Neural cell (in vitro differentiated cells): Measurements from ENCODE around the gene MSANTD3. TPM values are rescaled to one million over a fixed set of nuclear protein-coding genes. Genes with fewer than 3 reads are reported as not detected.
"Not testable (repeated sequence)": the region's sequence is repeated elsewhere in the genome, so short reads cannot be mapped to it uniquely, and the experiment has no call there.

ENCODE experiments used
- H2AFZ ChIP-seq: fragments of 200-600, 300-800 bp; sonication (generic), shearing (Covaris generic); 2 replicates; pipeline ENCODE4 v1.6.0; 2014; ENCODE audit warnings: low read depth, mild to moderate bottlenecking, antibody characterized with exemption, low read length, moderate library complexity
- H3F3A ChIP-seq: fragments of 200-600 bp; shearing (Covaris generic); 2 replicates; pipeline ENCODE4 v1.6.1; 2016; ENCODE audit warnings: mild to moderate bottlenecking, moderate library complexity, mixed read lengths, antibody characterized with exemption, low read length; ENCODE audit not compliant: insufficient read depth, poor library complexity, severe bottlenecking
- H3K27ac ChIP-seq: fragments of 200-600, 300-800 bp; sonication (generic), shearing (Covaris generic); 2 replicates; pipeline ENCODE4 v1.5.1; 2014; ENCODE audit warnings: mild to moderate bottlenecking, low read length, moderate library complexity
- H3K27me3 ChIP-seq: fragments of 300-800, 200-600 bp; sonication (generic), shearing (Covaris generic); 2 replicates; pipeline ENCODE4 v1.6.0; 2014; ENCODE audit warnings: mild to moderate bottlenecking, low read depth, low read length, moderate library complexity; ENCODE audit not compliant: insufficient read depth
- H3K36me3 ChIP-seq: fragments of 300-800, 200-600 bp; sonication (generic), shearing (Covaris generic); 2 replicates; pipeline ENCODE4 v1.5.1; 2014; ENCODE audit warnings: mild to moderate bottlenecking, antibody characterized with exemption, low read length, moderate library complexity; ENCODE audit not compliant: insufficient read depth
- H3K4me2 ChIP-seq: fragments of 300-800, 200-600 bp; sonication (generic), shearing (Covaris generic); 2 replicates; pipeline ENCODE4 v1.6.0; 2014; ENCODE audit warnings: mild to moderate bottlenecking, low read length
- H3K4me3 ChIP-seq: fragments of 300-800, 200-600 bp; sonication (generic), shearing (Covaris generic); 2 replicates; pipeline ENCODE4 v1.5.1; 2014; ENCODE audit warnings: mild to moderate bottlenecking, low read length, moderate library complexity
- H3K79me2 ChIP-seq: fragments of 200-600 bp; shearing (Covaris generic); replicated peaks from 2 replicates; pipeline ENCODE4 v1.6.0; 2014; ENCODE audit warnings: mild to moderate bottlenecking, low read length, moderate library complexity; ENCODE audit not compliant: insufficient read depth
- H3K9ac ChIP-seq: fragments of 300-800, 200-600 bp; sonication (generic), shearing (Covaris generic); 2 replicates; pipeline ENCODE4 v1.6.1; 2016; ENCODE audit warnings: mild to moderate bottlenecking, low read length, mixed read lengths
- H3K9me2 ChIP-seq: fragments of 200-600 bp; shearing (Covaris generic); 2 replicates; pipeline ENCODE4 v1.6.1; 2016; ENCODE audit warnings: mild to moderate bottlenecking, low read length, mixed read lengths; ENCODE audit not compliant: insufficient read depth
- H3K9me3 ChIP-seq: fragments of 200-600, 300-800 bp; sonication (generic), shearing (Covaris generic); 2 replicates; pipeline ENCODE4 v1.6.1; 2016; ENCODE audit warnings: mild to moderate bottlenecking, mixed run types, low read length, moderate library complexity, mixed read lengths
- H4K20me1 ChIP-seq: fragments of 200-600 bp; shearing (Covaris generic); 2 replicates; pipeline ENCODE4 v1.6.1; 2016; ENCODE audit warnings: mild to moderate bottlenecking, mixed run types; ENCODE audit not compliant: insufficient read depth
- EP300 ChIP-seq: fragments of 450-650 bp; conservative IDR thresholded peaks from 2 replicates; pipeline ENCODE4 v1.6.1; 2014; ENCODE audit warnings: antibody characterized with exemption, mild to moderate bottlenecking, moderate library complexity; ENCODE audit not compliant: poor library complexity, severe bottlenecking
- EZH2 ChIP-seq: fragments of 200-600, 300-800 bp; shearing (Covaris generic), sonication (generic); IDR thresholded peaks from 2 replicates; pipeline ENCODE4 v1.6.1; 2014; ENCODE audit warnings: antibody characterized with exemption, low read length, borderline replicate concordance, mild to moderate bottlenecking; ENCODE audit not compliant: insufficient read depth, poor library complexity, severe bottlenecking
- MXI1 ChIP-seq: fragments of 450-650 bp; conservative IDR thresholded peaks from 2 replicates; pipeline ENCODE4 v1.6.1; 2014; ENCODE audit warnings: antibody characterized with exemption, mild to moderate bottlenecking; ENCODE audit not compliant: poor library complexity, severe bottlenecking
- POLR2AphosphoS5 ChIP-seq: IDR thresholded peaks from 2 replicates; pipeline ENCODE4 v1.6.1; 2012
- RAD21 ChIP-seq: fragments of 450-650 bp; conservative IDR thresholded peaks from 2 replicates; pipeline ENCODE4 v1.6.1; 2014; ENCODE audit warnings: antibody characterized with exemption, mild to moderate bottlenecking, moderate library complexity
- SMC3 ChIP-seq: fragments of 450-650 bp; conservative IDR thresholded peaks from 2 replicates; pipeline ENCODE4 v1.6.1; 2014; ENCODE audit warnings: antibody characterized with exemption, mild to moderate bottlenecking, moderate library complexity; ENCODE audit not compliant: poor library complexity
- TAF1 ChIP-seq: IDR thresholded peaks from 2 replicates; pipeline ENCODE4 v1.6.1; 2012; ENCODE audit warnings: low read depth
- polyA plus RNA-seq: library from polyadenylated mRNA; depleted of rRNA; stranded (reverse); fragments of >200 nt; gene quantifications from 2 replicates; pipeline ENCODE4 v1.2.3, GENCODE V29; 2014
- TF ChIP-seq, protein P1 (sequence below): IDR thresholded peaks from 2 replicates; pipeline ENCODE4 v1.6.1; 2012; ENCODE audit warnings: borderline replicate concordance
- TF ChIP-seq, protein P2 (sequence below): fragments of 450-650 bp; IDR thresholded peaks from 2 replicates; pipeline ENCODE4 v1.5.1; 2014; ENCODE audit warnings: antibody characterized with exemption, mild to moderate bottlenecking, moderate library complexity; ENCODE audit not compliant: poor library complexity, severe bottlenecking

Gene MSANTD3
- polyA plus RNA-seq, 1 donor from 2014 or later = 82.6 TPM

DNA sequence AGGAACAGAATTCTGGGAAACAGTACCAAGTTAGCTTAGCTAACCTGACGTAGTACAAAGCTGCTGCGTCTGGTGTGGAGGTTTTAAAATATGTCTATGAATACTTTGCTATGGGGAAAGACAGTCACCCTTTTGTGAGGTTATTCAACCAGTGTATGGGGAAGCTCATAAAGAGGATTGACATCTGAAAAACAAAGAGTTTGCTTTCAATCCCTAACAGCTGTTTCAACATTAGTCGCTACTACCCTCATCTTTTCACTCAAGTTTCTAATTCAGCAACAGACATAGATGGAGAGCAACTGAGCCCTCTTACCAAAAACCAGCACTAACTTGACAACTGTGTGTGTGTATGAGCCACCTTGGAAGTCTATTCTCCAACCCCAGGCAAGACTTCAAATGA, 7.8 kb upstream of the MSANTD3 start:
- Histone ChIP-seq H3K36me3 (no peaks in the 10 kb centered on the region), H3K4me3 (no peak overlapping the region), H3K9ac (no peak overlapping the region), H3K27me3 (no peaks in the 10 kb centered on the region), H3K4me2 (no peak overlapping the region), H2AFZ (no peak overlapping the region), H3F3A (no peaks in the 10 kb centered on the region), H3K9me2 (no peaks in the 10 kb centered on the region), H3K27ac (no peak overlapping the region), H3K9me3 (no peaks in the 10 kb centered on the region), H3K79me2 (no peaks in the 10 kb centered on the region), H4K20me1 (no peaks in the 10 kb centered on the region)
- no peak for TF ChIP-seq EP300
- no peak for TF ChIP-seq POLR2AphosphoS5
- TF ChIP-seq, protein P1, sequence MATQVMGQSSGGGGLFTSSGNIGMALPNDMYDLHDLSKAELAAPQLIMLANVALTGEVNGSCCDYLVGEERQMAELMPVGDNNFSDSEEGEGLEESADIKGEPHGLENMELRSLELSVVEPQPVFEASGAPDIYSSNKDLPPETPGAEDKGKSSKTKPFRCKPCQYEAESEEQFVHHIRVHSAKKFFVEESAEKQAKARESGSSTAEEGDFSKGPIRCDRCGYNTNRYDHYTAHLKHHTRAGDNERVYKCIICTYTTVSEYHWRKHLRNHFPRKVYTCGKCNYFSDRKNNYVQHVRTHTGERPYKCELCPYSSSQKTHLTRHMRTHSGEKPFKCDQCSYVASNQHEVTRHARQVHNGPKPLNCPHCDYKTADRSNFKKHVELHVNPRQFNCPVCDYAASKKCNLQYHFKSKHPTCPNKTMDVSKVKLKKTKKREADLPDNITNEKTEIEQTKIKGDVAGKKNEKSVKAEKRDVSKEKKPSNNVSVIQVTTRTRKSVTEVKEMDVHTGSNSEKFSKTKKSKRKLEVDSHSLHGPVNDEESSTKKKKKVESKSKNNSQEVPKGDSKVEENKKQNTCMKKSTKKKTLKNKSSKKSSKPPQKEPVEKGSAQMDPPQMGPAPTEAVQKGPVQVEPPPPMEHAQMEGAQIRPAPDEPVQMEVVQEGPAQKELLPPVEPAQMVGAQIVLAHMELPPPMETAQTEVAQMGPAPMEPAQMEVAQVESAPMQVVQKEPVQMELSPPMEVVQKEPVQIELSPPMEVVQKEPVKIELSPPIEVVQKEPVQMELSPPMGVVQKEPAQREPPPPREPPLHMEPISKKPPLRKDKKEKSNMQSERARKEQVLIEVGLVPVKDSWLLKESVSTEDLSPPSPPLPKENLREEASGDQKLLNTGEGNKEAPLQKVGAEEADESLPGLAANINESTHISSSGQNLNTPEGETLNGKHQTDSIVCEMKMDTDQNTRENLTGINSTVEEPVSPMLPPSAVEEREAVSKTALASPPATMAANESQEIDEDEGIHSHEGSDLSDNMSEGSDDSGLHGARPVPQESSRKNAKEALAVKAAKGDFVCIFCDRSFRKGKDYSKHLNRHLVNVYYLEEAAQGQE = no peak
- TF ChIP-seq SMC3 = no peak
- TF ChIP-seq EZH2 = no peak
- TF ChIP-seq, protein P2, sequence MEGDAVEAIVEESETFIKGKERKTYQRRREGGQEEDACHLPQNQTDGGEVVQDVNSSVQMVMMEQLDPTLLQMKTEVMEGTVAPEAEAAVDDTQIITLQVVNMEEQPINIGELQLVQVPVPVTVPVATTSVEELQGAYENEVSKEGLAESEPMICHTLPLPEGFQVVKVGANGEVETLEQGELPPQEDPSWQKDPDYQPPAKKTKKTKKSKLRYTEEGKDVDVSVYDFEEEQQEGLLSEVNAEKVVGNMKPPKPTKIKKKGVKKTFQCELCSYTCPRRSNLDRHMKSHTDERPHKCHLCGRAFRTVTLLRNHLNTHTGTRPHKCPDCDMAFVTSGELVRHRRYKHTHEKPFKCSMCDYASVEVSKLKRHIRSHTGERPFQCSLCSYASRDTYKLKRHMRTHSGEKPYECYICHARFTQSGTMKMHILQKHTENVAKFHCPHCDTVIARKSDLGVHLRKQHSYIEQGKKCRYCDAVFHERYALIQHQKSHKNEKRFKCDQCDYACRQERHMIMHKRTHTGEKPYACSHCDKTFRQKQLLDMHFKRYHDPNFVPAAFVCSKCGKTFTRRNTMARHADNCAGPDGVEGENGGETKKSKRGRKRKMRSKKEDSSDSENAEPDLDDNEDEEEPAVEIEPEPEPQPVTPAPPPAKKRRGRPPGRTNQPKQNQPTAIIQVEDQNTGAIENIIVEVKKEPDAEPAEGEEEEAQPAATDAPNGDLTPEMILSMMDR = no peak
- TF ChIP-seq RAD21 = no peak

DNA sequence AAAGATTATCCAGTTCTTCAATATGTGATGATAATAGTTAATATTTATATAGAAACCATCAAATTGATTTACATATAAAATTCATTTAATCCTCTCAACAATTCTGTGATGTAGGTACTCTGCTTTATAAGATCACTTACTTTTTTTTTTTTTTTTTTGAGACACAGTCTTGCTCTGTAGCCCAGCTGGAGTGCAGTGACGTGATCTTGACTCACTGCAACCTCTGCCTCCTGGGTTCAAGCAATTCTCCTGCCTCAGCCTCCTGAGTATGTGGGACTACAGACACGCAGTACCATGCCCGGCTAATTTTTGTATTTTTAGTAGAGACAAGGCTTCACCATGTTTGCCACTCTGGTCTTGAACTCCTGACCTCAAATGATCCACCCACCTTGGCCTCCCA, 5.8 kb upstream of the MSANTD3 start:
- not testable (repeated sequence) for H3K36me3 ChIP-seq, H3K9me3 ChIP-seq, H3K27ac ChIP-seq, H3F3A ChIP-seq, H3K27me3 ChIP-seq, H3K4me2 ChIP-seq, H3K9me2 ChIP-seq, H3K79me2 ChIP-seq, H2AFZ ChIP-seq, H4K20me1 ChIP-seq, H3K9ac ChIP-seq, H3K4me3 ChIP-seq

DNA sequence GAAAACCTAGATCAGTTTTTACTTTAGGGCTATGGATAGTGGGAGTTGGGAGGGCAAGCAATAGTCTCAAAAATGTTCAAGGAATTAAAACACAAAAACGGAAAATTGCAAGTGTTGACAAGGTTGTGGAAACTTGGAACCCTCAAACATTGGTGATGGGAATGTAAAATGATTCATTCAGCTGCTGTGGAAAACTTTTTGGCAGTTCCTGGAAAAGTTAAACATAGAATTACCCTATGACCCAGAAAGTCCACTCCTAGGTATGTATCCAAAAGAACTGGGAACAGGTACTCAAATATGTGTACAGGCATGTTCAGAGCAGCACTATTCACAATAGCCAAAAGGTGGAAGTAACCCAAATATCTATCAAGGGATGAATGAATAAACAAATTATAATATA, 1.2 kb upstream of the MSANTD3 start:
- Histone ChIP-seq H3K36me3 (no peaks in the 10 kb centered on the region), H3K4me3 (no peak overlapping the region), H3F3A (peaks cover 5% of the 10 kb centered on the region), H2AFZ (no peak overlapping the region), H4K20me1 (no peaks in the 10 kb centered on the region), H3K4me2 (no peak overlapping the region), H3K9me3 (no peaks in the 10 kb centered on the region), H3K27ac (no peak overlapping the region), H3K9ac (no peak overlapping the region), H3K27me3 (no peaks in the 10 kb centered on the region), H3K9me2 (no peaks in the 10 kb centered on the region), H3K79me2 (peaks cover 30% of the 10 kb centered on the region)
- TF ChIP-seq, protein P1 = no peak
- no peak for TF ChIP-seq SMC3
- TF ChIP-seq POLR2AphosphoS5 = no peak
- no peak for TF ChIP-seq EZH2
- TF ChIP-seq, protein P2 = no peak
- TF ChIP-seq MXI1 = no peak
- no peak for TF ChIP-seq TAF1
- no peak for TF ChIP-seq RAD21
- no peak for TF ChIP-seq EP300
